NCI-H345 (cell line): ENCODE data around the gene HOXD12.

ENCODE experiments used
- DNase-seq: peaks from one replicate; lab custom pipeline; 2025; lab: John Stamatoyannopoulos, UW

The HOXD12 gene

GRCh38 chr2:176106581-176107539 is 7.3 kb downstream of the HOXD12 start, which contains the start of gene HOXD11:
Gene HOXD11, plus strand, starts transcription at chr2:176107280. Its CDS starts 76 bp downstream, at chr2:176107356.
- DNase-seq: peak; percentile 70

DNA sequence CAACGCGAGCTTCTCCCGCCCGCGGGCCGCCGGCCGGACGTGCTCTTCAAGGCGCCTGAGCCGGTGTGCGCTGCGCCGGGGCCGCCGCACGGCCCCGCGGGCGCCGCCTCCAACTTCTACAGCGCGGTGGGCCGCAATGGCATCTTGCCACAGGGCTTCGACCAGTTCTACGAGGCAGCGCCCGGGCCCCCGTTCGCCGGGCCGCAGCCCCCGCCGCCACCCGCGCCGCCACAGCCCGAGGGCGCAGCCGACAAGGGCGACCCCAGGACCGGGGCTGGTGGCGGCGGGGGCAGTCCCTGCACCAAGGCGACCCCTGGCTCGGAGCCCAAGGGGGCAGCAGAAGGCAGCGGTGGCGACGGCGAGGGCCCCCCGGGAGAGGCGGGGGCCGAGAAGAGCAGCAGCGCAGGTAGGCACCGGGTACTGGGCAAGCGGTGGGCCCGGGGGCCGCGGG is 8.2 kb downstream of the HOXD12 start:
- peak; percentile 23 for DNase-seq

DNA sequence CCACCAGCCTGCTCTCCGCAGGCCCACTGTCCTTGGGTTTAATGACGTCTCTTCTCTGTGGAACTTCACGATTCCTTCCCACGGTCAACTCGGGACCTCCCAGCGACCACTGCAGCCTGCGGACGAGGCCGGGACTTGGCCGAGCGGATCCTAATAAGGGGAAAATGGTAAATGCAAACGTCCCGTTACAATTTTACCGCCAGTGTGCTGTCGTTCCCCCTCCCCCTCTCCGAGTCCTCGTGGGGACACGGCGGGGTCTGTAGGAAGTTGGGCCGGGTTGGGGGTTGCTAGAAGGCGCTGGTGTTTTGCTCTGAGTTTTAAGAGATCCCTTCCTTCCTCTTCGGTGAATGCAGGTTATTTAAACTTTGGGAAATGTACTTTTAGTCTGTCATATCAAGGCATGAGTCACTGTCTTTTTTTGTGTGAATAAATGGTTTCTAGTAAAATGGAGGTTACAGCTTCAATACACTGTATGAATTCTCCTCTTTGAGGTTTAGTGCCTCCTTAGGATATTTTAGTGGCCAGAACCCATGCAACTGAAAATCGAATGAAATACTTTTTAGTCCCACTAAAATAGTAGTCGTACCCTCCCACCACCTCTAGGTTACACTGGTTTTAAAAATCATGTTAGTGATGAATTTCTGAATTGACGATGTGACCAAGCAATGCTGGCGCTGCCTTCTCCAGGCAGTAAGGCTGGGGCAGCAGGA is 9.8 kb downstream of the HOXD12 start:
- no peak for DNase-seq

DNA sequence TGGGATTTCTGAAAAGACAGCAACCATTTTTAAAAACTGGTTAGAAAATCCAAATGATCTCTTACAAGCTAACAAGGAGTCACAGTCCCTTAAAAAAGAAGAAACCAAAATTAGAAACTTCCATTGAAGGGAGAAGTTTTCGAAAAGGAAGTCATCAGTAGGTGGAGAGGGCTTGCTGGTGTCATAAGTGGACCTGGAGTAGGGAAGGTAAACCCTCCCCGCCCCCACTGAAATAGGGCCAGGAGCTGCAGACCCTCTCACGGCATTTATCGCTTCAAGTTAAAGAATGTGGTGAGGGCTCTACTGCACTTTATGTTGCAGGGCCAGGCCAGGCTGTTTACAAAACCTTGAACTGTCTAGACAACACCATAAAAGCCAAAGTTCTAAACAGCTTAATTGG is 10.4 kb downstream of the HOXD12 start:
- DNase-seq: no peak

GRCh38 chr2:176110415-176111308 is 11.1 kb downstream of the HOXD12 start:
- no peak for DNase-seq

DNA sequence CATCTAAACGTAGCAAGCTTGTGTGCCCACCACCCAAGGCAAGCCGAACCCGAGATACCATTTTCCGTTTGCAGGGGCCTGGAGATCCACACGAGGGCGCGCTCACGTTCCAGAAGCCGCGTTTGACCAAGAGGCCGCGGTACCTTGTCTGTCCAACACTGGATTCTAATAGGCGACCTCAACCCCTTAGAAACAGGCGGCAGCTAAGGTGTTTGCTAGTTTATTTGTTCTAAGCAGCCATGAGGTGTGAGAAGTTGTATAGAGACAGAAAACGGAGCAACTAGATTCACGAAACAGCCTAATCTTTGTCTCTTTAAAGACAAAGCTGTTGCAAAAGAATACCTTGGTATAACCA is 11.7 kb downstream of the HOXD12 start:
- DNase-seq: no peak

DNA sequence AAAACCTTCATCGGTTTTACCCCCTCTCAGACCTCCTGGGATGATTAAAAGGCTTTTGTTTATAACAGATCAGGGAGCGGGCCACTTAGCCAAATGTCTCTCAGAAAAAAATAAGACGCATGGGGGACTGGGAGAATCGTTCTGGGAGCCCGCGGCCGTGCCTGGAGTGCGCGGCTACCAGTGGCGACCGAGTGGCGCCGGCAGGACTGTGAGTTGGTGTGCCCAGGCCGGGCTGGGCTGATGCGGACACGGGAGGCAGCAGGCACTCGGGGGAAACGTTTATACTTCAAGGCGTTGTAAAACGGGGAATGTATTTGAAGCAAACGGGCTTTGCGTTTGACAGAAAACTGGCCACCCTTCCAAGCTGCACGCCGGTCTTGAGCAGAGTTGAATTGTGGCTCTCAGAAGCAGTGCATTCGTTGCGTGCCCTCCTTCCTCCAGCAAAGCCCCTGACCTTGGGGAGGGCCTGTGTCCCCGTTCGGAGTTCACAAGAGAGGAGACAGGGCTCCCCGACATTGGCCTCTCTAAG is 12.3 kb downstream of the HOXD12 start:
- no peak for DNase-seq

DNA sequence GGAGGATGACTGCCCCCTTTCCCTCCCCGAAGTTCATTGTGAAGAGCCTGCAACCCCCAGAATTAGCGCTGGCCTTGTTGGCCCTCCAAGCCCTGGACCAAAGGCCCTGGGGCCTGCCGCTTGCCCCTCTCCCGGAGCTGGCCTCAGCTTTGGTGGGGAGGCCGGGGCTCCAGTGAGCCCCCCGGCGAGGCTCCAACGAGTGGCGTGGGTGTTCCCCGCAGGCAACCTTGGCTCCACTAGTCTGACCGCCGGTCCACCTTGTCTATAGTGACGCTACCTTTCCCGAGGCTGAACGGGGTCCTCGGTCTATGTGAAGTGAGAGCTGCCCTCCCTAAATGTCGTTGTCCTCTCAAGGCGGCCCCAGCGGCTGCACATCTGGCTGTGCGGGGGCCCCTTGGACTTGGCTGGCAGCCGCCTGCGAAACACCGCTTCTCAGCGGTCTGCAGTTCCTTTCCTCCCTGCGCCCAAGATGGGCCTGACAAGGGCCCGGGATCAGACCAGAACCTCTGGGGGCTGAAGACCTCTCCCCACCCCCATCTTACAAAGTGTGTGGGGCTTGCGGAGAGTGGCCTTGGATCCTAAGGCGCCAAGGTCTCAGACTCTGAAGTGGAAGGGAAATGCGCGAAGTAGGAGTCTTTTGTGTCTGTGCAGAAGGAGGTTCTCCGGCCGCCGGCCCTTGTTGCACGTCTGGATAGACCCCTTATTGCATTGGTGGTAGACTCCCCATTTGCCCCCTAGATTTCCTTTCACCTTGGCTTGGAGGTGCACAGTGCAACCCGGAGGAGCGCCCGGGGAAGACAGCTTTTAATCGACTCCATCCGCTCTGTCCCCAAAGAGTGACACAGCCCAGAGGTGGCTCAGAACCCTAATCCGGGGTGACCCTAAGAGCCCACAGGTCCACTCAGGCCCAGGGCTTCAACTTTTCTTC is 13.0 kb downstream of the HOXD12 start:
- DNase-seq: no peak

DNA sequence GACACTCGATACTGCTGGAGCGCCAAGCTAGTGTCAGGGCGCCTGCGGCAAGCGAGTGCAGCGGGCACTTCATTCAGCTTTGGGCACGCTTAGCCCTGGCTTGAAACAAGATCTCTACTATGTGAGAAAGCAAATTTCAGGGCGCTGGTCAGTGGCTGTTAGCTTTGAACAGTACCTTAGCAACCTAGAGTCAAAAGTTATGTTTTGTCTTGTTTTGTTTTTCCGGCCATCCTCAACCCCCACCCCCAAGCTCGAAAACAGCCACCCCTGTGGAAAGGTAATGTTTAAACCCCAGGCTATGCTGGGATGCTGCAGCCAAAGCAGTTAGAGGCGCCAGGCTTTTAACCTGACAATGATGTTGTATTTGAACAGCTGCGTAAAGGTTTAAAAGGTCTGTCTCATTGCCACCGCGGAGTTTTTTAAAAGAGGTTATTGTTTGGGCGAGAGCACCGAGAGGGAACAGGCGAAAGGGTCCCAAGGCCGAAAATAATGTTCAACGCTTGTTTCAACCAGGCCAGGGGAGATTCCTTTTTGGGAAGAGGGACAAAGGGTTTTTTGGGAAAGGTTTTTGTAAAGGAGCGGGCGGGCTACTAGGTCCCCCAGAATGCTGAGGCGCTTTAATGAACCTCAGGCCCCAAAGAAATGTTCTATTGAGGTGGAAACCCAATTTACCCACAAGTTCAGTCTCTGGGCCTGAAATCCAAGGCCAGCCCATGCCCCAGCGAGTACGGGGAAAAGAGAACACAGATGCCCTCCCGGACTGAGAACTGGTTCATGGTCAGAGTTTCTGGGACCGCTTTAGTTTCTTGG is 14.7 kb downstream of the HOXD12 start:
- DNase-seq: peak; percentile 82

DNA sequence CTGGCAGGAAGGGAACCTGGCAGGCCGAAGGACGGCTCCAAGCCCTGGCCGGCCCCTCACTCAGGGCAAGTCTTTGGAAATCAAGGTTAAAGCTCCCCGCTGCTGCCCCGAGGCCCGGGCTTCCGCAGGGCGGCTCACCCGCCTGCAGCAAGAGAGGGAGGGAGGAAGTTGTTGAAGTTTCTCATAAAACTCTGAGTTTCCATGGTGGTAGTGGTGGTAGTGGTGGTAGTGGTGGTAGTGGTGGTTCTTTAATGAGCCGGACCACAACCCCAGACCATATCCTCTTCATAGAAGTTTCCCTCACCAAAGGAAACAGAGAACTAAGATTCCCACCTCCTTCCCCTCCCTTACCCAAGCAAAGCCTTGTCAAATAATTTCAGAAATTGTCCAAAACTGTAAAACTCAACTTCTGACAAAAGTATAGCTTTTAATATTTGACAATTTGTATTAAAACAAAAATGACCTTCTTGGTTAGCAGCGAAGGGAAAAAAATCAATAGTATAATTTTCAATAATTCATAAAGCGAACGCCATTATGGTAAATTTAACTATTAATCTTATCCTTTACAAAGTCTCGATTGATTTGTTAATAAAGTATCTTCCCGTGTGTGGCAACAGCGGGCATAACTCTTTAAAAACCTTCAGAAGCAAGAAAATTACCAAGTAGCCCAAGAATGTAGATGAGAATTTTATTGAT is 15.5 kb downstream of the HOXD12 start:
- DNase-seq: no peak

- DNase-seq: no peak
Observed at GRCh38 chr2:176115883-176116813, 16.6 kb downstream of the HOXD12 start, which contains the start of gene HOXD10. Gene HOXD10, plus strand, starts transcription at chr2:176116778. Its CDS starts 56 bp downstream, at chr2:176116834.

- DNase-seq: no peak
Observed at GRCh38 chr2:176117162-176117822, 17.7 kb downstream of the HOXD12 start.

DNA sequence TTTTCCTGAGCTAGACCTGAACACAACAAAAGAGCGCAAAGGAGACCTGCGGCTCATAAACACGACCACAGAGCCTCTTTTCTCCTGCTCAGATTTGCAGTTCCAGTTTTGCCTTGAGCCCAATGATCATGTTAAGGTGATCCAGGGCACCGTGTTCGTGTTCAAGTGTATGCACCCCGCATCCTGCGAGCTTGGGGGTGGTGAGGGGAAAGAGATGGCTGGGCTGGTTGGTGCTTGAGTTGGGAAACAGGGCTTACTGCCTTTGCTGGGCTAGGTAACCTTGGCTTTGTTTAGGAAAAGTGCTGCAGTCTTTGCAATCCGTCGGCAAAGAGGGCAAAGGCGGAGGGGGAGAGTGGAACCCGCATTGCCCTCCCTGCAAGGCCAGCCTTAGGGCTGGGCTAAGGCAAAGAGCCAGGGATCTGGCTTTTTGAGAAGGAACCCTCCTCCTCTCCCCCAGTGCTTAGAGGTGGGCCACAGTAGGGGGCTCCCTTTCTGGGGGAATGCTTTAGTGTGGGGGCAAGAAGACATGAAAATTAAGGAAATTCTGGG is 18.3 kb downstream of the HOXD12 start:
- DNase-seq: no peak

GRCh38 chr2:176118601-176119339 is 19.2 kb downstream of the HOXD12 start:
- DNase-seq: no peak

GRCh38 chr2:176120364-176121189 is 21.0 kb downstream of the HOXD12 start:
- DNase-seq: no peak
